HL-60 (cell line): Measurements from ENCODE around the gene TBCA.

Experiments used
- DNase-seq, 2 experiments: peaks; one replicate each; pipeline ENCODE4 v3.0.0-alpha.2; 2010 to 2020; ENCODE audit warnings: low read depth in 1 of 2, low spot score in 1 of 2
- H3K27ac ChIP-seq: fragments of 250-450 bp; sonication (Bioruptor Pico); replicated peaks from 2 replicates; pipeline ENCODE4 v1.5.1; 2020; ENCODE audit warnings: mild to moderate bottlenecking, moderate library complexity
- H3K27me3 ChIP-seq: fragments of 250-450 bp; sonication (Bioruptor Pico); 2 replicates; pipeline ENCODE4 v1.5.1; 2021; ENCODE audit warnings: mild to moderate bottlenecking, moderate library complexity; ENCODE audit not compliant: insufficient read depth, poor library complexity, severe bottlenecking
- H3K4me3 ChIP-seq: replicated peaks from 2 replicates; pipeline ENCODE4 v1.5.1; 2011; ENCODE audit warnings: mild to moderate bottlenecking, control low read depth, low read length; ENCODE audit not compliant: insufficient read depth
- CTCF ChIP-seq: IDR thresholded peaks from one replicate; pipeline ENCODE4 v1.5.1; 2011; ENCODE audit warnings: low read length, control low read depth, inconsistent platforms; ENCODE audit not compliant: insufficient read depth
- GABPA ChIP-seq: IDR thresholded peaks from 2 replicates; pipeline ENCODE4 v1.6.1; 2012; ENCODE audit warnings: low read depth
- POLR2AphosphoS5 ChIP-seq: IDR thresholded peaks from 2 replicates; pipeline ENCODE4 v1.6.1; 2012; ENCODE audit warnings: low read depth
- REST ChIP-seq: IDR thresholded peaks from 2 replicates; pipeline ENCODE4 v1.6.1; 2012; ENCODE audit warnings: low read depth; ENCODE audit not compliant: insufficient replicate concordance
- SPI1 ChIP-seq: IDR thresholded peaks from 2 replicates; pipeline ENCODE4 v1.6.1; 2012; ENCODE audit warnings: low read depth, mild to moderate bottlenecking, borderline replicate concordance

The TBCA gene

GRCh38 chr5:77642738-77643653, 133.1 kb downstream of the TBCA start:
- peaks cover 23% of the 10 kb centered on the region for H3K27me3 ChIP-seq
- DNase-seq, result no peak

GRCh38 chr5:77641963-77642737, 134.0 kb downstream of the TBCA start:
- Histone ChIP-seq H3K27ac (no peak overlapping the region), H3K4me3 (no peak overlapping the region), H3K27me3 (peaks cover 26% of the 10 kb centered on the region)
- no peak for DNase-seq
- TF ChIP-seq SPI1, result no peak
- no peak for TF ChIP-seq REST
- TF ChIP-seq POLR2AphosphoS5, result no peak
- no peak for TF ChIP-seq CTCF
- no peak for TF ChIP-seq GABPA

More at GRCh38 chr5:77642738-77643653, 133.1 kb downstream of the TBCA start:
- TF ChIP-seq REST (no peak), CTCF (no peak), GABPA (no peak), SPI1 (no peak)
- H3K4me3 ChIP-seq, result no peak overlapping the region
- H3K27ac ChIP-seq, result no peak overlapping the region

DNA sequence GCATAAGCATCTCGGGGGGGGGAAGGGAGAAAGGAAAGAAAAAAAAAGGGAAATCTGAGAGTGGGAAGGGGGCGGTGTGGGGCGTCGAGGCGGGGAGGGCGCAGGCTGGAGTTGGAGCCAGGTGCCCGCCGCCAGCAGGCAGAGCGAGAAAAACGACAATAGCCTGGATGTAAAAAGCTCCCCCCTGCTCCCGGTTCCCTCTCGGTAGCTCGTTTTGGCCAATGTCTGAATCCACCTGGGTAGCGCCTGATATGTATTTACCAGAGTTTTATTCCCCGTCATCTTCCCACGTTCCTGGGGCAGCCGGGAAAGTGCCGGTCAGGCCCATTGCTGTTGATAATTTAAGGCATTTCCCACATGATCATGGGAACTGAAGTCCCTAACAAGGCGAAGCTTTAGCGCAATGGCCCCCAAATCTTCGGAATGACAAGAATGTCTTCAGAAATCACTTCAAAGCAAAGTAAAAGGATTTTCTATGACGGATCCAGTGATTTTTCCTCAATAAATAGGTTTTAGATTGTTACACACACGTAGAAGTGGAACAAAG, 134.7 kb downstream of the TBCA start:
- DNase-seq, result no peak
- Histone ChIP-seq H3K4me3 (no peak overlapping the region), H3K27ac (no peak overlapping the region), H3K27me3 (peaks cover 29% of the 10 kb centered on the region)
- TF ChIP-seq POLR2AphosphoS5 (no peak), REST (no peak), GABPA (no peak), CTCF (no peak), SPI1 (no peak)
